Measurements from ENCODE around the gene FER. TPM values are rescaled to one million over a fixed set of nuclear protein-coding genes. Genes with fewer than 3 reads are reported as not detected.

FER gene
- polyA plus RNA-seq, 3 donors: 2.4 to 14.7 (median 6.2) TPM

DNA sequence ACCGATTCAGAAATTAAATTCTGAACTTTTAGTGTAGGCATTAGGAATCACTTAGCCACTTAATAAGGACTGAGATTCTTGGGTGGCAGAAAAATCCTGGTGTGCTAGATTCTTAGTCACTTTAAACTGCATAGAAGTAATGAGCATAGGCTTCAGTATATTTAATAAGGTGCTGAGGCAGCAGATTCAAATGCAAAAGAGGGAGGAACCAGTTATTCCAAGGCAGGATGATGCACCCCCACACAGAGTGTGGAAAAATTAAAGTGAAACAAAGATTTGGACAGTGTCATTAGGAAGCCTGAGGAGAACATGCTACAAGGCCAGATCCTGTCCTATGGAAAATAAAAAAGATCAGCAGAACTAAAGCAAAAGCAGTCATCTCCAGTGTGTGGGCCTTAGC, 444.3 kb downstream of the FER start:
- no peak for DNase-seq
- no peaks in the 10 kb centered on the region for H3K9me3 ChIP-seq (replicated peaks in 1 of 2; ENCODE audit: control insufficient read depth in 1 of 2, insufficient read depth in 1 of 2, low read length in 2 of 2)
- no peak for TF ChIP-seq CTCF (IDR thresholded peaks at IDR 0.05)
- H2AFZ ChIP-seq (ENCODE audit: insufficient read depth, low read depth, low read length, poor library complexity, severe bottlenecking): no peak overlapping the region
- Mint-ChIP-seq H3K9me3 (no peaks in the 10 kb centered on the region), H3K4me3 (no peak overlapping the region), H3K4me1 (peaks cover 3% of the 10 kb centered on the region), H3K36me3 (peaks cover 8 to 11% of the 10 kb centered on the region in 2 donors), H3K27ac (no peak overlapping the region), H3K27me3 (ENCODE audit: low read depth in 3 of 3) (peaks cover 0 to 2% (median 0%) of the 10 kb centered on the region in 3 donors)
- H3K27me3 ChIP-seq (ENCODE audit: control insufficient read depth in 2 of 2, insufficient read depth in 2 of 2, low read length in 2 of 2): no peaks in the 10 kb centered on the region
- no peak overlapping the region for H3K9ac ChIP-seq (ENCODE audit: insufficient read depth, low read length, poor library complexity, severe bottlenecking)
- H3K36me3 ChIP-seq (replicated peaks in 1 of 2; ENCODE audit: control insufficient read depth in 1 of 2, insufficient read depth in 2 of 2, low read length in 2 of 2): peaks cover 5 to 18% of the 10 kb centered on the region in 2 donors
- peaks cover 0 to 4% of the 10 kb centered on the region in 2 donors for H3K4me1 ChIP-seq (ENCODE audit: control insufficient read depth in 1 of 2, insufficient read depth in 2 of 2, low read length in 2 of 2)
- H3K4me3 ChIP-seq (replicated peaks in 1 of 3; ENCODE audit: low read depth in 2 of 3, low read length in 3 of 3): no peak overlapping the region
- no peaks in the 10 kb centered on the region for H3K79me2 ChIP-seq (ENCODE audit: insufficient read depth, low read length)
- no peak overlapping the region for H3K27ac ChIP-seq (ENCODE audit: low read depth in 1 of 2, low read length in 2 of 2)
- no peak overlapping the region for H3K4me2 ChIP-seq (replicated peaks; ENCODE audit: extremely low read depth, low read length, poor library complexity, severe bottlenecking)
- WGBS (ENCODE audit: insufficient coverage): no CpG with 5 or more reads among the region's 1 CpG
- H4K20me1 ChIP-seq (ENCODE audit: insufficient read depth, low read length): no peaks in the 10 kb centered on the region
- intact Hi-C loops (cut with micrococcal nuclease): no loop called here

DNA sequence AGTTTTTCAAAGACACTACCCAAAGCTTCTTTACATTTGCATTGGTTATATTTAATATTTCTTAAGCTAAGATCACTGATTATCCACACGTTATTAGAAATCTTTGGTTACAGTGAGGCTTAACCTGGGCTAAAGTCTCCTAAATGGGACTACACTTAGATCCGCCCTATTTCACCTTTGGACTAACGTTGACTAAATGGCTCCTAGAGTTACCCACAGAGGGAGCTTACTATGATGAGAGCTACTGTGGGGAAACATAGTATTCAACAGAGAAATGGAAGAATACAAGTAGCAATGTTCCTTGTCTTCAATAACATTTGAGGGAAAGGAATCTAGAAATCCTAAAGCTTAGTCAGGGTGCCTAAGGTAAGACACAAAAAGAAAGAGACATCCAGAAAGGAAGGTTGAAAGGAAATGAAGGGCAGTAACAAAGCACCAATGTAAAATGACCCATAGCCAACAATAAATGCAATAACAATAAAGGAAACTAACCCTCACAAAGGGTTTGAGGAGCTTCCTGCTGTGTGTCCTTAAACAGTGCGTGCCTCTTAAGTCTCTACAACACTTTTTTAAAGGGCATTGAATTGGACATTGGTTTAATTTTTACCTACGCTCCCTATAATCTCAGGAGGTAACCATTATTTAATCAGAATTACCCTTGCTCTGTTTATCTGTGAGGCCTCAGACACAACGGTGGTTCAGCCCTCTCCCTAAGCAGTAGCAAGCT, 445.0 kb downstream of the FER start:
- Mint-ChIP-seq H3K27ac (no peak overlapping the region), H3K9me3 (no peaks in the 10 kb centered on the region), H3K36me3 (peaks cover 5 to 7% of the 10 kb centered on the region in 2 donors), H3K4me1 (peaks cover 3% of the 10 kb centered on the region), H3K27me3 (ENCODE audit: low read depth in 3 of 3) (peaks cover 0 to 2% (median 2%) of the 10 kb centered on the region in 3 donors), H3K4me3 (no peak overlapping the region)
- intact Hi-C loops (cut with micrococcal nuclease): no loop called here
- WGBS (ENCODE audit: insufficient coverage): 100% methylated on average over 2 of the region's 6 CpGs
- Histone ChIP-seq H3K4me3 (replicated peaks in 1 of 3; ENCODE audit: low read depth in 2 of 3, low read length in 3 of 3) (no peak overlapping the region), H3K4me1 (ENCODE audit: control insufficient read depth in 1 of 2, insufficient read depth in 2 of 2, low read length in 2 of 2) (peaks cover 0 to 4% of the 10 kb centered on the region in 2 donors), H3K79me2 (ENCODE audit: insufficient read depth, low read length) (no peaks in the 10 kb centered on the region), H2AFZ (ENCODE audit: insufficient read depth, low read depth, low read length, poor library complexity, severe bottlenecking) (no peak overlapping the region), H3K27me3 (ENCODE audit: control insufficient read depth in 2 of 2, insufficient read depth in 2 of 2, low read length in 2 of 2) (no peaks in the 10 kb centered on the region), H4K20me1 (ENCODE audit: insufficient read depth, low read length) (no peaks in the 10 kb centered on the region), H3K9me3 (replicated peaks in 1 of 2; ENCODE audit: control insufficient read depth in 1 of 2, insufficient read depth in 1 of 2, low read length in 2 of 2) (no peaks in the 10 kb centered on the region), H3K9ac (ENCODE audit: insufficient read depth, low read length, poor library complexity, severe bottlenecking) (no peak overlapping the region), H3K27ac (ENCODE audit: low read depth in 1 of 2, low read length in 2 of 2) (no peak overlapping the region), H3K36me3 (replicated peaks in 1 of 2; ENCODE audit: control insufficient read depth in 1 of 2, insufficient read depth in 2 of 2, low read length in 2 of 2) (peaks cover 2 to 11% of the 10 kb centered on the region in 2 donors), H3K4me2 (replicated peaks; ENCODE audit: extremely low read depth, low read length, poor library complexity, severe bottlenecking) (no peak overlapping the region)
- no peak for DNase-seq
- no peak for TF ChIP-seq CTCF (IDR thresholded peaks at IDR 0.05)

Data from CD14-positive monocyte (primary cell).